ENCODE data around the gene CDH4. TPM values are rescaled to one million over a fixed set of nuclear protein-coding genes. Genes with fewer than 3 reads are reported as not detected.

CDH4 gene
- total RNA-seq, 2 donors from 2014 or later = 0.08 to 0.09 TPM

DNA sequence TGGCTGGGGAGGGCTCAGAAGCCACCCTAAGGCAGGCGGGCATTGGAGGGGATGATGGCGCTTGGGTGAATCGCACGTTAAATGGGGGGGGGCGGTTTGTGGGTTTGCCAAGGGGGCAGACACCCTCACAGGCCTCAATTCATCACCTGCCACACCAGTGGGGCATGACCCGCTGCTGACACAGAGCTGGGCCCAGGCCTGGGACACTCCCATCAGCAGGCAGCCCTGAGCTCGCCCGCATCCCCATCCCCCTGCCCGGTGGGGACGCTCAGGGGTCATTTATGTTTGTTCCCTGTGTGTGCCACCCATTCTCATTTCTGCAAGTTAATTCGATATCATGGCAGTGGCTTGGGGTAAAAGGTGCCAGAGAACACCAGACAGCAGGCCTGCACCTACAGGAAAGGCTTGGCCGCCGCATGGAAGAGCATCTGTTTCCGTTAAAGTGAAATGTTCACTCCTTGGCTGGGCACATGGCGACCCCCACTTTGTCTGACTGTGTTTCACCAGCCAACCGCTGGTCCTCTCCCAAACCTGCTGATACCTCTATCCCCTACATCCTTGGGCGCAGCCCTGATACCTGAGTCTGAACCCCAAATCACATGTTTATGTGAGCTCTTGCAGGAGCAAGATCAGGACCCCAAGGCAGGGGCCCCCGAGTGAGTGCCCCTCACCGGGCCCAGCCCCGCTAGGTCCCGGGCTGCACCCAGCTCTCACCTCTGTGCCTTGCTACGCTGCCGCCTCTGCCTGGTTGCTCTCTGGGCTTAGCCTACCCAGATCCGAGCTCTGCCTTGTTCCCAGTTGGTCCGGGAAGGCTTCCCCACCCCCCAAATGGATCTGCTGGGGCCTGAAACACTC lies 564.8 kb downstream of the CDH4 start:
- no peaks in the 10 kb centered on the region for H3K36me3 Mint-ChIP-seq
- H3K27ac Mint-ChIP-seq = no peak overlapping the region
- no peaks in the 10 kb centered on the region for H3K9me3 Mint-ChIP-seq
- no peak for ATAC-seq
- DNase-seq (ENCODE audit: low spot score in 2 of 2) = no peak

DNA sequence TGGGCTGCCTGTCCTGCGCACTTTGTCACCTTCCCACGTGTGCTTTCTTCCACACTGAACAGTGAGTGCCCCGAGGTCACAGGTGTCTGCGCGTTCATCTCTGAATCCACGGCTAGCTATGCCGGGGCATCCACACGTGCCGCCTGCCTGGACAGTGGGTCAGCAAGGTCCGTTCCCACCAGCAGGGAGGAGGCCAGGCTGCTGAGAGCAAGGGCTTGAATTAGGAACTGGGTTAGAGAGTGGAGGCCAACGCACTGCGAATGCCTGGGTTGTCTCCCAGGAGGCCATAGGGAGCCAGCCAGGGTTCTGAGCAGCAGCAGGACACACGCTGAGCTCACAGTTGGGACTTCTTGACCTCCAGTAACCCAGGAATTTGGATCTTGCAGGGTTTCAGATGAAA lies 565.5 kb downstream of the CDH4 start:
- no peaks in the 10 kb centered on the region for H3K36me3 Mint-ChIP-seq
- no peaks in the 10 kb centered on the region for H3K9me3 Mint-ChIP-seq
- DNase-seq (ENCODE audit: low spot score in 2 of 2) (no peak), ATAC-seq (no peak)
- no peak overlapping the region for H3K27ac Mint-ChIP-seq

DNA sequence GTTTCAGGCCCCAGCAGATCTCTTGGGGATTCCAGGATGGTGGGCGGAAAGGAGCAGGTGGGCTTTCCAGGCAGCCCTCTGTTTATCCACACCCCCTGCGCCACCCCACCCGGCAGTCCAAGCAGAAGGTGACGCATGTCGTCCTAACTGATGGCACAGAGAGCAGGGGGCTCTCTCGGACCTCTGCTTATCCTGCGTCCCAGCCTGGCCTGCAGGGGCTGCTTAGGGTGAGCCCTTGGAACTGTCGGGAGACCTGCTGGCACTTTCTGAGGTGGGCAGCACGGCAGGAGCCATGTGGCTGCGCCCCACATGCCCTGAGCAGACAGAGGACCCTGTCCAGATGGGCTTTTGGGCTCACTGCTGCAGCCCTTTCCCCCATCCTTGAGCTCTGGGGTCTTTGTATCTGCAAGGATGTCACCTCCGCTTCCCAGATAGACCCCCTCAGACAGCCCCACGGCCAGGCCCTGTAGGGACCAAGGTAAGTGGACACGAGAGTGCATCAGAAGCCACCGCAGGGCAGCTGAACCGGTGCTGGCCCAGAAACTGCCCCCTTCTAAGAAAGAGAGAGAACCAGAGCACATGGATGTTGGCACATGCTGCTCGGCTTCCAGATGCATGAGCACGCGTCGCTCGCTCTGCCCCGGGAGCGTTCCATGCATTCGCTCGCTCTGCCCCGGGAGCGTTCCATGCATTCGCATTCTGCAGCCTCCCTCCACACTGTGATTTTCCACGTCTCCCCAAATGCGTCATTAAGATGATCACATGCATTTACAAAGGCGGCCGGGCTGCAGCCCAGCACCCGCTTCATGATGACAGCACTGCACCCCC lies 566.9 kb downstream of the CDH4 start:
- ATAC-seq = no peak
- Mint-ChIP-seq H3K27ac (no peak overlapping the region), H3K9me3 (peaks cover 5 to 6% of the 10 kb centered on the region in 2 donors), H3K36me3 (no peaks in the 10 kb centered on the region)
- no peak for DNase-seq (ENCODE audit: low spot score in 2 of 2)

DNA sequence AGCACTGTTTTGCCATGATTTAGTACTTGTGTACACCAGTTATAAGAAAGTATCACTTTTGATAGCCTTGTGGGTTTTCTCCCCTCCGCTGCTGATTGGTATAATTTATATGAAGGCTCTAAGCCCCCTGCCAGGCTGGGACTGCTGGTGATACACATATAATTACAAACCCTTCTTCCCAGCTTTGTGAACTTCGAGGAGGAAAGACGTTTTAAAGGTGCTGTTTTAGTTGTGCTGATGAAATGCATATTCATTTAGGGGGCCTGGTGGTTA lies 567.4 kb downstream of the CDH4 start:
- no peak overlapping the region for H3K27ac Mint-ChIP-seq
- peaks cover 5 to 6% of the 10 kb centered on the region in 2 donors for H3K9me3 Mint-ChIP-seq
- H3K36me3 Mint-ChIP-seq = no peaks in the 10 kb centered on the region
- no peak for DNase-seq (ENCODE audit: low spot score in 2 of 2)
- no peak for ATAC-seq

DNA sequence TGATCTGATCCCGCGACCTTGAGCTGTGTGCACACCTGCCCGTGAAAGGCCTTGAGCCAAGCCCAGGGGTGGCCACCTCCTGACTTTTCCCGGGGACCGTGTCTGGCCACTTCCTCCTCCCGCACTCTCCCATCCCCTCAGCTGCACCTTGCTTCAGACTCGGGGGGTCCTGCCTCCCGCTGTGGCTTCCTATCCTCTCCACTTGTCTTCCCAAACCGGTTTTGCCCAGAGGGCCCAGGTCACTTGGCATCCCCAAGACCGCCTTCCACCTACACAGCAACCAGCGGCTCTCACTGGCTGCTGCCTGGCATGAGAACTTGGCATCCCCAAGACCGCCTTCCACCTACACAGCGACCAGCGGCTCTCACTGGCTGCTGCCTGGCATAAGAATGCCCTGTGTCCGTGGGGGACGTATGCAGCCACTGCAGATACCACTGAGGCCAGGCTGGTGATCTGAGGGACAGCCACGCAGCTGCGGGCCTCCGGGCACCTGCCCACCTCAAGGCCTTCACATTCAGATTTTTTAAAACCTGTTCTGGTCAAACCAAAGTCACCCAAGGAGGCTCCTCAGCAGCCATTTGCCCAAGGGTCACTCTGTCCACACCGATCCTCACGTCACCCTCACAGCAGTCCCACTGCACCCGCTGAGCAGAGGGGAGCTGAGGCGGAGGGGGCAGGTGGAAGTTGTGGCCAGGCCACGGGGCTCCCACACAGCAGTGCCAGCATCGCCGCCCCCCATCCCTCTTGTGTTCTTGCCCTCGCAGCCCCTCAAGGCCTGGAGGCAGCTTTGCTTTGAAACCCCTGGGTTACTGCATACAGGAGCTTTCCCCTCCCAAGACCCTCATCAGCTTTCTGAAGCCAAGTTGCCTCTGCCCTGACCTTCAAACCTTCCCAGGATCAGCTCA lies 568.1 kb downstream of the CDH4 start:
- H3K9me3 Mint-ChIP-seq = peaks cover 5 to 6% of the 10 kb centered on the region in 2 donors

DNA sequence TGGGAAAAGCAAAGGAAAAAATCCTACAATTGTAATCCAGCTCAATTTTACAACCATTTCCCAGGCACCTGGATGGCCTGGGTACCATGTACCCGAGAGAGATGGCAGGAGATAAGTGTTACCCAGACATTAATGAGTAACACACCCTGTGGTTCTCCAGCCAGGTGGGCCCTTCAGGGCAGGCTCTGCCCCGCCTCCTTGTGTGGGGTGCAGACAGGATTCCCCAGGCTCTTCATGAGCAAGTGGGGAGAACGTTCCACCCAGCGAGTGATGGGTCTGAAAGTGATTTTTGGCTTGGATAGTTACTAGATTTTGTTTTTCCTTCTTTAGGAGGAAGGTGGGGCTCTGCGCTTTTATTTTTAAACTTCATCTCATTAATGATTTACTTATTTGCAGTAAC lies 569.7 kb downstream of the CDH4 start:
- Mint-ChIP-seq H3K9me3 (peaks cover 5 to 11% of the 10 kb centered on the region in 2 donors), H3K36me3 (no peaks in the 10 kb centered on the region), H3K27ac (no peak overlapping the region)
- ATAC-seq (no peak), DNase-seq (ENCODE audit: low spot score in 2 of 2) (no peak)

More for the DNA sequence above, 568.1 kb downstream of the CDH4 start:
- no peaks in the 10 kb centered on the region for H3K36me3 Mint-ChIP-seq
- ATAC-seq = no peak
- no peak for DNase-seq (ENCODE audit: low spot score in 2 of 2)
- no peak overlapping the region for H3K27ac Mint-ChIP-seq

DNA sequence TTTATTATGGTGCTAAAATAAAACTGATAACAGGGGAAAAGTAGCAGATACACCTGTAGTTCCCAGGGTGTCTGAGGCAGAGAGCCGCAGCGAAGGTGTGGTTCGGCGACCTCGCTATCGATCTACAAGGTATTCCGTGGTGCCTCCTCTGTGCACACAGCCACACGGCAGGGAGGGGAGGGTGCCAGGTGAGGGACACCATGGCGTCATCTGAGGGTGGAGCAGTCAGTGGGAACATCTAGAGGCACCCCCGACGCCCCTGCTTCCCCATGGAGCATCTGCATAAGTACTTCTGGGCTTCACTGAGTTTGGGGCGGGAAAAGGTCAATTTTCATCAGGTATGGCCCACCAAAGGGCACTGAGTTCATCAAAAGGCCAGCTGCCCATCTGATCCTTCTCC lies 570.3 kb downstream of the CDH4 start:
- Mint-ChIP-seq H3K36me3 (no peaks in the 10 kb centered on the region), H3K27ac (no peak overlapping the region), H3K9me3 (peaks cover 5 to 11% of the 10 kb centered on the region in 2 donors)
- ATAC-seq (no peak), DNase-seq (ENCODE audit: low spot score in 2 of 2) (no peak)

DNA sequence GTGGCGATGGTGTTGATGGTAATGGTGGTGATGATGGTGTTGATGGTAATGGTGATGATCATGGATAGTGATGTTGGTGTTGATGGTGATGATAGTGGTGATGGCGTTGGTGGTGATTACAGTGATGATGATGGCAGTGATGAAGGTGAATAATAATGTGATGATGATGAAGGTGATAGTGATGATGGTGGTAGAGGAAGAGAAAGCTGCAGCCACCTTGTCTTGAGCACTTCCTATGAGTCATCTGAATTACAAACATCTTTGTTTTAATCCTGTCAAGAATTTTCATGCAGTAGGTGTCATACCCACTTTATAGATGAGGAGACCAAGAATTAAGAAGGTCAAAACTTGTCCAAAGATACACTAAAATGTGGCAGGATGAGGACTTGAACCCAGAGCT lies 571.2 kb downstream of the CDH4 start:
- Mint-ChIP-seq H3K36me3 (no peaks in the 10 kb centered on the region), H3K27ac (no peak overlapping the region), H3K9me3 (peaks cover 5 to 11% of the 10 kb centered on the region in 2 donors)
- ATAC-seq = no peak
- no peak for DNase-seq (ENCODE audit: low spot score in 2 of 2)

DNA sequence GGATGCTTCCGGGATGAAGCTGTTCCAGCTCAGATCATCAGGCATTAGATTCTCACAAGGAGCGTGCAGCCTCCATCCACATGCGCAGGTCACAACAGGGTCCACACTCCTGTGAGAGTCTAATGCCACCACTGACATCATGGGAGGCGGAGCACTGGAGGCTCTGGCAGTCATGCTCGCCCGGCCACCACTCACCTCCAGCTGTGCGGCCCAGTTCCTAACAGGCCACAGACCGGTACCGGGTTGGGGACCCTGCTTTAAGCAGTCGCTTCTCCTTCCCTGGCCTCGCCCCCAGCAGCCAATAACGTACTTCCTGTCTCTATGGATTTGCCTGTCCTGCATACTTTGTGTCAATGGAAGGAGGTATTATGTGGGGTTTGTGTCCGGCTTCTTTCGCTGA lies 576.8 kb downstream of the CDH4 start:
- Mint-ChIP-seq H3K27ac (no peak overlapping the region), H3K9me3 (peaks cover 0 to 5% of the 10 kb centered on the region in 2 donors), H3K36me3 (no peaks in the 10 kb centered on the region)
- no peak for DNase-seq (ENCODE audit: low spot score in 2 of 2)
- no peak for ATAC-seq

DNA sequence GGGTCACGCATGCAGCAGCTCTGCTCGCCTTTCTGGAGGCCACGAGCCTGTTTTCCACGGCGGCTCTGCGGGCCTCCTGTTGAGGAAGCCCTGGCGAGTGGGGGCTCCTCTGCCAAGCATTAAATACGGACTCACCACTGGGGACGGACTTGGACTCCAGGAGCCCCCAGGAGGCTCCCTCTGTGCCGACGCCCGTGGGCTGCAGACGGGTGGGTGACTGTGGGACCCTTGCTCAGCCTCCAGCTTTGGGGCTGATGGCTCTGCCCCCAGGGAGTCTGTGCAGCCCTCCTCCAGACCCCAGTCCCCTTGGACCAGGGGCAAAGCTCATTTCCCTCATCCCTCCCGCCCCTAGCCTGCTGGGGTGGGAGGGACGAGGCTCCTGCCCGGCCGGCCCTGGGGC lies 577.5 kb downstream of the CDH4 start:
- H3K36me3 Mint-ChIP-seq = no peaks in the 10 kb centered on the region
- no peak for ATAC-seq
- no peak overlapping the region for H3K27ac Mint-ChIP-seq
- H3K9me3 Mint-ChIP-seq = peaks cover 0 to 5% of the 10 kb centered on the region in 2 donors
- no peak for DNase-seq (ENCODE audit: low spot score in 2 of 2)

DNA sequence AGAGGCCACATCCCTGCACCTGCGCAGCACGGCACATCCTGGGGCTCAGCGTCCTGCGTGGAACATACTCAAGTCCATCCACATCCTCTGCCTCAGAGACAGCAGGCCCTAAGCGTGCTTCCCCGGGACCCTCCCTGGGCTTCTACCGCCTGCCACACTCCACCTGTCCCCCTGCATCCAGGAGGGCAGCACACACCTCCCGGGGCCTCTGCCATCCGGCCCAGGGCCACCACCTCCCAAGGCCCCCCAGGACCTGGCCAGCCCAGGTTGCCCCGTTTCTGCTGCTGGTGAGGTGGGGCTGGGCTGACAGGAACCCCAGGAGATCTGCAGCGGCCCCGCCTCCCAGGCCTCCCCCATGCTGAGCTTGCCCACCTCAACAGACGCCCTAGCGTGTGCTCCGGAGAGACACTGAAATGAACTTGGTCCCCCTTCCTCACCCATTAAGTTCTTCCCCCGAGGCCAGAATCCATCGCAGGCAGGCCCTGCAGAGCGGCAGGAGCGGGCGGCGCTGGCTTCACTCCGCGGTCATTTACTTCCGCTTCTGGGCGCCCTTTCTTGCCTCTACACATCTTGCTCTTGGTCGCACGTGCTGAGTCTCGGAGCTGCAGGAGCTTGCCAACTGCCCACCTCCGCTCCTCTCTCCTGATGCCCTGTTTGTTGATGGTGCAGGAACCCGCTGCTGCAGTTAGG lies 578.3 kb downstream of the CDH4 start:
- Mint-ChIP-seq H3K27ac (peak overlapping the region in 1 of 2 donors; percentile 61), H3K36me3 (no peaks in the 10 kb centered on the region), H3K9me3 (peaks cover 0 to 5% of the 10 kb centered on the region in 2 donors)
- ATAC-seq (no peak), DNase-seq (ENCODE audit: low spot score in 2 of 2) (no peak)

DNA sequence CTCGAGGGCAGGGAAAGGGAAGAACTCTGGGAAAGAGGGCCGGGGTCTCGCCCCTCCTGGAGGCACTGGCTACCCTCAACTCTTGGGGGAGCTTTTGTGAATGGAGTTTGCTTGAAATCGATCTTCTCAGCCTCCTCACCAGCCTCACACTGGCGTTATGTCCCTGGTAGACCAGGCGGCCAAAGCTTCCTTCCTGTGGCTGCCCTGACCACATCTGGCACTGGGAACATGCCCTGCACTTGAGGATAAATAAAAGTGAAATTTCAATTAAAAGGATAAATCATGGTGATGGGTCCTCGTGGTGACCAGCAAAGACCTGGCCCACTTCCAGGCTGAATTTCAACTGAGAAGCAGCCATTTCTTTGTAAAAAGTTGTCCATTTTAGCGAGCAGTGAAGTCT lies 578.9 kb downstream of the CDH4 start:
- no peak for DNase-seq (ENCODE audit: low spot score in 2 of 2)
- Mint-ChIP-seq H3K36me3 (no peaks in the 10 kb centered on the region), H3K9me3 (peaks cover 0 to 1% of the 10 kb centered on the region in 2 donors), H3K27ac (no peak overlapping the region)
- ATAC-seq = no peak

DNA sequence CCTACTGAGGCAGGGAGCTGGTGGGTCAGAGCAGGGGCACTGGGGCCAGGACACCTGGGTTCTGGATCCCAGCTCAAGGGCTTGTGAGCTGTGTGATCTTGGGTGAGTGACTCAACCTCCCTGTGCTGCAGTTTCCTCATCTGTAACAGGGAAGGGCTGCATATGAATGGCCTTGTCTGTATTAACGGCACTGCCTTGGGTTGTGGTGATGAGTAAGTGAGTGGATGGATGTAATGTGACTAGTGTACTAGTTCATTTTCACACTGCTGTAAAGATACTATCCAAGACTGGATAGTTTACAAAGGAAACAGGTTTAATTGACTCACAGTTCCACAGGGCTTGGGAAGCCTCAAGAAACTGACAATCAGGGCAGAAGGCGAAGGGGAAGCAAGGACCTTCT lies 580.1 kb downstream of the CDH4 start:
- ATAC-seq (no peak), DNase-seq (ENCODE audit: low spot score in 2 of 2) (no peak)
- Mint-ChIP-seq H3K9me3 (no peaks in the 10 kb centered on the region), H3K27ac (no peak overlapping the region), H3K36me3 (no peaks in the 10 kb centered on the region)

DNA sequence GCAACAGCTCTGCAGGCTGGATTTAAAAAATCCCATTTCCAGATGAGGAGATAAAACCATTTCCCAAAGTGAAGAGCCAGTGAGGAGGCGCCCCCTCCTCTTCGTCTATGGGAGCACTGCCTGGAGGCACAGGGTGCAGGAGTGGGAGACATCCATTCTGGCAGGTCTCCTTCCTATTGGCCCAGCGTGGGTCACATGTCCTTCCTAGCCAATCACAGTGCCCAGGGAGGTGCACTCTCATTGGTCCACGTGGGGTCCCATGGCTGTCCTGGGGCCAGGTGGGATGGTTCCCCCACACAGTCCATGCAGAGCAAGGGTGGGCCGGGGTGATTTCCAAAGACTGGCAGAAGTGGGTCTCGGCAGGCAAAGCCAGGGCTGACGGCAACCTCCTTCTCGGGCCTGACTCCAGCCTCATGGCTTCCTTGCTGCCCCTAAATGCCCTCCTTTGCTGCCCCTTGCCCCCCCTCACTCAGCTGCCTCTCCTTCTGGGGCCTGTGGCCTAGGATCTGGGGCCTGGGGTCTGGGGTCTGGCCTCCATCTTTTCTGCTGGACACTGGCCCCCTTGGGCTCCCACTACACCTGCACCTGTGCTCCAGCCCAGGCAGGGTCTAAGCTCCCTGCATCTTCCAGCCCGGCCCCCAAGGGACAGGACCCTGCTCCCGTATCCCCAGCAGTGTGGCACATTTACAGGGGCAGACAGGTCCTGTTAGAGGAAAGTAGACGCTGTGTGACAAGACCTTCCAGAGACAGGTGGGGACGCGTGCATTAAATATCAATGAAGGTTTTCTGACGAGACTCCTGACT lies 581.9 kb downstream of the CDH4 start:
- no peaks in the 10 kb centered on the region for H3K36me3 Mint-ChIP-seq
- DNase-seq (ENCODE audit: low spot score in 2 of 2) = no peak
- ATAC-seq = no peak
- no peak overlapping the region for H3K27ac Mint-ChIP-seq
- no peaks in the 10 kb centered on the region for H3K9me3 Mint-ChIP-seq

DNA sequence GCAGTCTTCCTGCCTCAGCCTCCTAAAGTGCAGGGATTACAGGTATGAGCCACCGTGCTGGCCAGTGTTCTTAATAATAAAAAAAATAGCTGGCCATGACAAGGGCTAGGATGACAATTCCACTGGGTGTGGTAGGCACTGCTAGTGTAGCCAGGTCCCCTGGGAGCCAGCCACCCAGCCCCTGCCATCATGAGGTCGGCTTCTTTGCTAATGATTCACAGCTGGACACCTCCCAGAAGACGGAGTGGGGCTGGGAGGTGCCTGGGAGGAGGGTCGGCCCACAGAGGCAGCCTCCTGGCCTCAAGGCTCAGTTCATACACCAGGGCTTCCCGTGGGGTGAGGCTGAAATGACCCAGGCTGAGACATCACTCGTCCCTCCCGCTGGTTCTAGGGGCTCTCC lies 583.2 kb downstream of the CDH4 start:
- no peak for DNase-seq (ENCODE audit: low spot score in 2 of 2)
- Mint-ChIP-seq H3K36me3 (no peaks in the 10 kb centered on the region), H3K27ac (no peak overlapping the region), H3K9me3 (no peaks in the 10 kb centered on the region)
- no peak for ATAC-seq
